Astrocyte of the cerebellum (primary cell): ENCODE results near the gene URI1.
"Not testable (repeated sequence)": the region's sequence is repeated elsewhere in the genome, so short reads cannot be mapped to it uniquely, and the experiment has no call there.

Source experiments
- DNase-seq: peaks from one replicate; pipeline ENCODE4 v3.0.0-alpha.2; 2011; ENCODE audit warnings: low read depth
- H3K4me3 ChIP-seq: 2 replicates; pipeline ENCODE4 v1.5.1; 2011; ENCODE audit warnings: mild to moderate bottlenecking, low read depth, low read length, moderate library complexity
- CTCF ChIP-seq: IDR thresholded peaks from 2 replicates; pipeline ENCODE4 v1.5.1; 2012; ENCODE audit warnings: low read length, low read depth, moderate library complexity, mild to moderate bottlenecking; ENCODE audit errors: missing control alignments
- in situ Hi-C: cut with HindIII; loops from 2 replicates; pipeline ENCODE4 v1.10.0; 2017; ENCODE audit warnings: low sequenced_read_pairs

URI1 gene

GRCh38 chr19:29914933-29915332 lies 27.1 kb upstream of the URI1 start:
- no peak overlapping the region for H3K4me3 ChIP-seq
- in situ Hi-C loops, result no loop called here
- no peak for DNase-seq
- no peak for TF ChIP-seq CTCF

DNA sequence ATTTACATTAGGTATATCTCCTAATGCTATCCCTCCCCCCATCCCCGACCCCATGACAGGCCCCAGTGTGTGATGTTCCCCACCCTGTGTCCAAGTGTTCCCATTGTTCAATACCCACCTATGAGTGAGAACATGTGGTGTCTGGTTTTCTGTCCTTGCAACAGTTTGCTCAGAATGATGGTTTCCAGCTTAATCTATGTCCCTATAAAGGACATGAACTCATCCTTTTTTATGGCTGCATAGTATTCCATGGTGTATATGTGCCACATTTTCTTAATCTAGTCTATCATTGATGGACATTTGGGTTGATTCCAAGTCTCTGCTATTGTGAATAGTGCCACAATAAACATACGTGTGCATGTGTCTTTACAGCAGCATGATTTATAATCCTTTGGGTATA lies 26.2 kb upstream of the URI1 start:
- DNase-seq, in situ Hi-C loops, H3K4me3 ChIP-seq: not testable (repeated sequence)

DNA sequence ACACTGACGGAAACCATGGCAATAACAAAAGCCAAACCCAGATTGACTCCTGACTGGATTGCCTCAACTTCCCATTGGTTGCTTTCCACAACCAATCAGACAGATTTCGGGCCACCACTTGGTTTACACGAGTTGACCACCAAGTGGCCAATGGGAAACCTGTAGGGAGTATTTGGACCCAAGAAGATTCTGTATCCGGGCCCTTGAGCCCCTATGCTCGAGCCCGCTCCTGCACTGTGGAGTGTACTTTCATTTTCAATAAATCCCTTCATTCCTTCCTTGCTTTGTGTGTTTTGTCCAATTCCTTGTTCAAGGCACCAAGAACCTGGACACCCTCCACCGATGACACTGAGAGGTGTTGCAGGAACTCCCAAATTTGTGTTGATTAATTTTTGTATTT lies 24.1 kb upstream of the URI1 start:
- DNase-seq, result no peak
- H3K4me3 ChIP-seq, result no peak overlapping the region
- TF ChIP-seq CTCF, result no peak
- in situ Hi-C loops, result no loop called here

- no peak for DNase-seq
- H3K4me3 ChIP-seq, result no peak overlapping the region
- in situ Hi-C loops, result no loop called here
- no peak for TF ChIP-seq CTCF
Measured at GRCh38 chr19:29918891-29919290, 23.1 kb upstream of the URI1 start.

- in situ Hi-C loops, result no loop called here
- no peak overlapping the region for H3K4me3 ChIP-seq
- DNase-seq, result no peak
- TF ChIP-seq CTCF, result no peak
Measured at GRCh38 chr19:29922972-29923371, 19.1 kb upstream of the URI1 start.

- no peak overlapping the region for H3K4me3 ChIP-seq
- no peak for TF ChIP-seq CTCF
- no peak for DNase-seq
- in situ Hi-C loops, result no loop called here
Measured at GRCh38 chr19:29923653-29924052, 18.4 kb upstream of the URI1 start.

DNA sequence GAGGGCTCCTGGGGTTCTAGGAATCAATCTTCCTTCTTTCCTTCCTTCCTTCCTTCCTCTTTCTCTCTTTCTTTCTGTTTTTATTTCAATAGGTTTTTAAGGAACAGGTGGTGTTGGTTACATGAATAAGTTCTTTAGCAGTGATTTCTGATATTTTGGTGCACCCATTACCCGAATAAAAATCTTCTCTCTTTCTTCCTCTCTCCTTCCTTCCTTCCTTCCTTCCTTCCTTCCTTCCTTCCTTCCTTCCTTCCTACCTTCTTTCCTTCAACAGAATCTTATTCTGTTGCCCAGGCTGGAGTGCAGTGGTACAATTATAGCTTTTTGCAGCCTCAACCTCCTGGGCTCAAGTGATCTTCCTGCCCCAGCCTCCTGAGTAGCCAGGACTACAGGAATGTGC lies 16.0 kb upstream of the URI1 start:
- DNase-seq, result no peak
- H3K4me3 ChIP-seq, result no peak overlapping the region
- no peak for TF ChIP-seq CTCF
- in situ Hi-C loops, result no loop called here
